CD14-positive monocyte (primary cell): Measurements from ENCODE around the gene TMEM109. TPM values are rescaled to one million over a fixed set of nuclear protein-coding genes. Genes with fewer than 3 reads are reported as not detected.

Experiments
- DNase-seq, 3 donors: peaks; one replicate each; pipeline ENCODE4 v3.0.0-alpha.2; 2011 to 2022
- H2AFZ ChIP-seq: 2 replicates; pipeline ENCODE4 v1.6.0; 2012; ENCODE audit warnings: mild to moderate bottlenecking, low read depth, low read length, inconsistent platforms; ENCODE audit not compliant: insufficient read depth, poor library complexity, severe bottlenecking
- H3K27ac ChIP-seq, 2 donors: 1 replicate in 1 of 2; 2 replicates in 1 of 2; pipeline ENCODE4 v1.5.1; 2012 to 2013; ENCODE audit warnings: low read length in 2 of 2, control low read depth in 1 of 2, inconsistent platforms in 1 of 2, low read depth in 1 of 2, mild to moderate bottlenecking in 1 of 2
- H3K27me3 ChIP-seq, 2 donors: one replicate each; pipeline versions ENCODE4 v1.6.0 to v1.6.1; 2011 to 2013; ENCODE audit warnings: low read length in 2 of 2; ENCODE audit not compliant: control insufficient read depth in 2 of 2, insufficient read depth in 2 of 2
- H3K36me3 ChIP-seq, 2 donors: replicated peaks in 1 of 2; 1 replicate in 1 of 2; 2 replicates in 1 of 2; pipeline versions ENCODE4 v1.5.1 to v1.6.1; 2012 to 2013; ENCODE audit warnings: low read length in 2 of 2, control low read depth in 1 of 2, inconsistent platforms in 1 of 2, mild to moderate bottlenecking in 1 of 2; ENCODE audit not compliant: insufficient read depth in 2 of 2, control insufficient read depth in 1 of 2
- H3K4me1 ChIP-seq, 2 donors: 1 replicate in 1 of 2; 2 replicates in 1 of 2; pipeline versions ENCODE4 v1.5.1 to v1.6.1; 2012 to 2013; ENCODE audit warnings: low read length in 2 of 2, control low read depth in 1 of 2, inconsistent platforms in 1 of 2, mild to moderate bottlenecking in 1 of 2, moderate library complexity in 1 of 2; ENCODE audit not compliant: insufficient read depth in 2 of 2, control insufficient read depth in 1 of 2
- H3K4me2 ChIP-seq: replicated peaks from 2 replicates; pipeline ENCODE3; 2012; ENCODE audit warnings: low read length, moderate library complexity, mild to moderate bottlenecking; ENCODE audit not compliant: poor library complexity, severe bottlenecking; ENCODE audit errors: extremely low read depth
- H3K4me3 ChIP-seq, 3 experiments: fragments of 200-600 bp in 1 of 3; sonication (generic) in 1 of 3; replicated peaks in 1 of 3; 1 replicate in 2 of 3; 2 replicates in 1 of 3; pipeline ENCODE4 v1.5.1; 2011 to 2013; ENCODE audit warnings: low read length in 3 of 3, mild to moderate bottlenecking in 3 of 3, control low read depth in 2 of 3, low read depth in 2 of 3, inconsistent platforms in 1 of 3, moderate library complexity in 1 of 3
- H3K79me2 ChIP-seq: 2 replicates; pipeline ENCODE4 v1.6.0; 2012; ENCODE audit warnings: mild to moderate bottlenecking, control low read depth, inconsistent platforms, low read length, moderate library complexity; ENCODE audit not compliant: insufficient read depth
- H3K9ac ChIP-seq: 2 replicates; pipeline ENCODE4 v1.6.0; 2017; ENCODE audit warnings: low read length, mild to moderate bottlenecking; ENCODE audit not compliant: insufficient read depth, poor library complexity, severe bottlenecking
- H3K9me3 ChIP-seq, 2 donors: replicated peaks in 1 of 2; 1 replicate in 1 of 2; 2 replicates in 1 of 2; pipeline versions ENCODE4 v1.5.1 to v1.6.1; 2012 to 2013; ENCODE audit warnings: low read length in 2 of 2, control low read depth in 1 of 2; ENCODE audit not compliant: control insufficient read depth in 1 of 2, insufficient read depth in 1 of 2
- H4K20me1 ChIP-seq: 2 replicates; pipeline ENCODE4 v1.6.0; 2012; ENCODE audit warnings: mild to moderate bottlenecking, low read length, control low read depth, moderate library complexity; ENCODE audit not compliant: insufficient read depth
- H3K27ac Mint-ChIP-seq, 7 donors: one replicate each; pipeline ENCODE4 v1.8.0; 2020; ENCODE audit warnings: mild to moderate bottlenecking in 7 of 7, mixed read lengths in 7 of 7, moderate library complexity in 6 of 7, inconsistent platforms in 2 of 7
- H3K27me3 Mint-ChIP-seq, 3 donors: one replicate each; pipeline ENCODE4 v1.8.0; 2021 to 2022; ENCODE audit warnings: low read depth in 3 of 3, mild to moderate bottlenecking in 3 of 3, mixed read lengths in 3 of 3, moderate library complexity in 3 of 3, inconsistent platforms in 1 of 3
- H3K36me3 Mint-ChIP-seq, 2 donors: one replicate each; pipeline ENCODE4 v1.8.0; 2020; ENCODE audit warnings: mixed read lengths in 2 of 2, inconsistent platforms in 1 of 2, mild to moderate bottlenecking in 1 of 2
- H3K4me1 Mint-ChIP-seq: one replicate; pipeline ENCODE4 v1.8.0; 2020; ENCODE audit warnings: mild to moderate bottlenecking, mixed read lengths
- H3K4me3 Mint-ChIP-seq, 2 donors: one replicate each; pipeline ENCODE4 v1.8.0; 2020; ENCODE audit warnings: mild to moderate bottlenecking in 2 of 2, mixed read lengths in 2 of 2, moderate library complexity in 1 of 2
- H3K9me3 Mint-ChIP-seq, 7 donors: one replicate each; pipeline ENCODE4 v1.8.0; 2020 to 2022; ENCODE audit warnings: mixed read lengths in 7 of 7, mild to moderate bottlenecking in 6 of 7, moderate library complexity in 6 of 7, inconsistent platforms in 2 of 7
- WGBS: methylation state at CpG from one replicate; pipeline ENCODE4 v1.1.5; 2013; ENCODE audit warnings: missing lambda C conversion rate; ENCODE audit not compliant: insufficient coverage; 5-methylcytosine and 5-hydroxymethylcytosine counted together
- intact Hi-C, 2 donors: fragments of 100-400 bp; cut with micrococcal nuclease; formaldehyde crosslinking; loops; one replicate each; pipeline versions ENCODE4 v1.15.0 to v1.15.1; 2023
- polyA plus RNA-seq, 3 donors: library from polyadenylated mRNA; depleted of rRNA in 1 of 3; unstranded in 2 of 3; stranded (reverse) in 1 of 3; fragments of 300-500 nt in 2 of 3; fragments of >200 nt in 1 of 3; fragmentation: Illumina TruSeq in 2 of 3; gene quantifications; 1 replicate in 2 of 3; 2 replicates in 1 of 3; pipeline ENCODE4 v1.2.3, GENCODE V29; 2012 to 2021
- TF ChIP-seq, protein P1 (sequence below): fragments of 200-600 bp; IDR thresholded peaks from one replicate; pipeline ENCODE4 v1.8.0; 2022; ENCODE audit warnings: antibody characterized with exemption, mild to moderate bottlenecking

The TMEM109 gene
- polyA plus RNA-seq, 3 donors = 22.7 to 112 (median 110) TPM

DNA sequence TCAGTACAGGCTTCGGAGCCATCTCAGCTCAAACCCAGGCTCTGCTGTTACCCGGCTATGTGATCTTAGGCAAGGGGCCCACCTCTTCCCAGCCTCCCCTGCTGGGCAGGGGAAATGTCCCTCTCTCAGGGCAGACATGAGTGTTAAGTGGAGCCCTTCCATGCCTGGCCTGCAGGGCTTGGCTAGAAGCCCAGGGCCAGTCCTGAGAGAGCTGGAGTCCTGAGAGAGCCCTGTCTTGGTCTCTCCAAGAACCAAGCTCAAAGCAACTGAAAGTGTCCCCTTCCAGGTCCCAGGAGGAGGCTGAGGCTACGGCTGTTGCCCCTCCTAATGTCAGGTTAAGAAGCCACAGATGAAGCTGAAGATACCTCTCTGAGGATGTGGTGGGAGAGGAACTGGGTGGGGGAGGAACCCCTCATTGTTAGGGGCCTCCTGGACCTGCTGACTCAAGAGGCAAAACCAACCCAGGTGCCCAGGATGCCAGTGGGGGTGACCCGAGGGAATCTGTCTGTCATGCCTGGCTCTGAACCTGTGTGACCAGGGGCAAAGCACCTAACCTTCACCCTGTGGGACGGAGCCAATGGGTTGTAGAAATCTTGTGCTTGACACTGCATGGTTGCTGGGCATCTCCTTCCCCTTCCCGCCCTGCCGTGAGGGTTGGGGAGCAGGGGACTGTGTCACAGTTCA, 42.4 kb upstream of the TMEM109 start:
- H3K27ac ChIP-seq = no peak overlapping the region
- peaks cover 0 to 3% (median 2%) of the 10 kb centered on the region in 3 donors for H3K27me3 Mint-ChIP-seq
- no peak overlapping the region for H3K9ac ChIP-seq
- H3K27ac Mint-ChIP-seq = no peak overlapping the region
- no peaks in the 10 kb centered on the region for H3K9me3 Mint-ChIP-seq
- H4K20me1 ChIP-seq = no peaks in the 10 kb centered on the region
- no peak overlapping the region for H3K4me3 ChIP-seq
- no peak overlapping the region for H2AFZ ChIP-seq
- no peaks in the 10 kb centered on the region for H3K9me3 ChIP-seq
- H3K36me3 ChIP-seq = no peaks in the 10 kb centered on the region
- H3K4me3 Mint-ChIP-seq = no peak overlapping the region
- no peaks in the 10 kb centered on the region for H3K36me3 Mint-ChIP-seq
- H3K27me3 ChIP-seq = no peaks in the 10 kb centered on the region
- peaks cover 12% of the 10 kb centered on the region for H3K4me1 Mint-ChIP-seq
- no peak overlapping the region for H3K4me2 ChIP-seq
- 67% methylated on average over 3 of the region's 7 CpGs for WGBS
- H3K79me2 ChIP-seq = no peaks in the 10 kb centered on the region
- no peak for DNase-seq
- intact Hi-C loops = no loop called here
- H3K4me1 ChIP-seq = peaks cover 11 to 15% of the 10 kb centered on the region in 2 donors
- TF ChIP-seq, protein P1, sequence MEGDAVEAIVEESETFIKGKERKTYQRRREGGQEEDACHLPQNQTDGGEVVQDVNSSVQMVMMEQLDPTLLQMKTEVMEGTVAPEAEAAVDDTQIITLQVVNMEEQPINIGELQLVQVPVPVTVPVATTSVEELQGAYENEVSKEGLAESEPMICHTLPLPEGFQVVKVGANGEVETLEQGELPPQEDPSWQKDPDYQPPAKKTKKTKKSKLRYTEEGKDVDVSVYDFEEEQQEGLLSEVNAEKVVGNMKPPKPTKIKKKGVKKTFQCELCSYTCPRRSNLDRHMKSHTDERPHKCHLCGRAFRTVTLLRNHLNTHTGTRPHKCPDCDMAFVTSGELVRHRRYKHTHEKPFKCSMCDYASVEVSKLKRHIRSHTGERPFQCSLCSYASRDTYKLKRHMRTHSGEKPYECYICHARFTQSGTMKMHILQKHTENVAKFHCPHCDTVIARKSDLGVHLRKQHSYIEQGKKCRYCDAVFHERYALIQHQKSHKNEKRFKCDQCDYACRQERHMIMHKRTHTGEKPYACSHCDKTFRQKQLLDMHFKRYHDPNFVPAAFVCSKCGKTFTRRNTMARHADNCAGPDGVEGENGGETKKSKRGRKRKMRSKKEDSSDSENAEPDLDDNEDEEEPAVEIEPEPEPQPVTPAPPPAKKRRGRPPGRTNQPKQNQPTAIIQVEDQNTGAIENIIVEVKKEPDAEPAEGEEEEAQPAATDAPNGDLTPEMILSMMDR = no peak

DNA sequence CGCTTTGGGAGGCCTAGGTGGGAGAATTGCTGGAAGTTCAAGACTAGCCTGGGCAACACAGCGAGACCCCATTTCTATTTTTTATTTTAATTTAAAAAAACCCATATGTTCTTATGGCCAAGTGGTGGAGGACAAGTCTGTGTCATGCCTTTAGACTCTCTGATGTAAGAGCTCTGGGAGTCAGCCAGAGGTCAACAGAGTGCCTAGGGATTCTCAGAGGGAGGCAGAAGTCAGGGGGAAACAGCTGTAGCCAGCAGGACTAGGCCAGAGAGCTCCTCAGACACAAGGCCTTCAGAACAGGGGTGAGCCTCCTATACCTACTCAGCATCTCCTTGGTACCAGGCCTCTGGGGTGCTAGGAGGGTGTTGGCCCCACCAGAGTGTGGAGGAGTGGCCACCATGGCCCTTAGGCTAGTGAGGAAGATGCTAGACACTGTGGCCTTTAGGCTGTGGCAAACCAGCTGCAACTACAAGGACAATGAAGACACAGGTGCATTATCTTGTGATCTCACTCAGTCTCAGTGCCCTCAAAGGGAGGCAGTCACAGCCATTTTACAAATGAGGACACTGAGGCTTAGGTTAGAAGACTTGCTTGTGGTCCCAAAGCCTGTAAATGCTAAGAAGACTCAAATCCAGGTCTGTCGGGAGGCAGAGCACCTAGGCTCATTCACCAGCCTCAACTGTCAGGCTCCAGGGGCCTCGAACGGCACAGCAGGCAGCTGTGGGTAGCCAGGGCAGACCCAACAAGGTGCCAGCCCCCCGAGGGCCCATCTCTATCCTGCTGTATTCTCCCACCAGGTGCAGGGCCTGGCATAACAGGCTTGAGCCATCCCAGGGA, 41.6 kb upstream of the TMEM109 start:
- Mint-ChIP-seq H3K36me3 (no peaks in the 10 kb centered on the region), H3K4me3 (no peak overlapping the region), H3K27me3 (peaks cover 0 to 3% (median 2%) of the 10 kb centered on the region in 3 donors), H3K9me3 (no peaks in the 10 kb centered on the region), H3K4me1 (peaks cover 12% of the 10 kb centered on the region), H3K27ac (no peak overlapping the region)
- no peak overlapping the region for H3K4me2 ChIP-seq
- H3K4me1 ChIP-seq = peaks cover 11 to 15% of the 10 kb centered on the region in 2 donors
- intact Hi-C loops = no loop called here
- 100% methylated on average over 3 of the region's 6 CpGs for WGBS
- no peak overlapping the region for H3K27ac ChIP-seq
- no peaks in the 10 kb centered on the region for H3K79me2 ChIP-seq
- no peaks in the 10 kb centered on the region for H3K36me3 ChIP-seq
- no peak overlapping the region for H3K4me3 ChIP-seq
- TF ChIP-seq, protein P1 = no peak
- H3K9me3 ChIP-seq = no peaks in the 10 kb centered on the region
- H4K20me1 ChIP-seq = no peaks in the 10 kb centered on the region
- no peak overlapping the region for H3K9ac ChIP-seq
- no peak overlapping the region for H2AFZ ChIP-seq
- no peaks in the 10 kb centered on the region for H3K27me3 ChIP-seq
- no peak for DNase-seq
